Smooth muscle cell (in vitro differentiated cells): Measurements from ENCODE around the gene MT1M. TPM values are rescaled to one million over a fixed set of nuclear protein-coding genes. Genes with fewer than 3 reads are reported as not detected.

Experiments
- DNase-seq: peaks from one replicate; lab custom pipeline; 2025; ENCODE audit not compliant: unreplicated experiment; lab: John Stamatoyannopoulos, UW
- H2AFZ ChIP-seq: fragments of 200-600 bp; sonication (generic); 2 replicates; pipeline ENCODE4 v1.6.0; 2016; ENCODE audit warnings: antibody characterized with exemption, low read depth, mild to moderate bottlenecking
- H3F3A ChIP-seq: fragments of 200-600 bp; sonication (generic); 2 replicates; pipeline ENCODE4 v1.6.0; 2017; ENCODE audit warnings: antibody characterized with exemption, low read depth
- H3K27ac ChIP-seq: fragments of 200-600 bp; sonication (generic); 2 replicates; pipeline ENCODE4 v1.5.1; 2016; ENCODE audit warnings: low read depth, mild to moderate bottlenecking
- H3K27me3 ChIP-seq: fragments of 200-600 bp; sonication (generic); 2 replicates; pipeline ENCODE4 v1.6.1; 2016; ENCODE audit warnings: low read depth, mild to moderate bottlenecking
- H3K36me3 ChIP-seq: fragments of 200-600 bp; sonication (generic); 2 replicates; pipeline ENCODE4 v1.5.1; 2016; ENCODE audit warnings: low read depth
- H3K4me1 ChIP-seq: fragments of 200-600 bp; sonication (generic); 2 replicates; pipeline ENCODE4 v1.5.1; 2016; ENCODE audit warnings: low read depth
- H3K4me2 ChIP-seq: fragments of 200-600 bp; sonication (generic); 2 replicates; pipeline ENCODE4 v1.6.0; 2016; ENCODE audit warnings: mild to moderate bottlenecking
- H3K4me3 ChIP-seq: fragments of 200-600 bp; sonication (generic); 2 replicates; pipeline ENCODE4 v1.5.1; 2016; ENCODE audit warnings: mild to moderate bottlenecking
- H3K79me2 ChIP-seq: fragments of 200-600 bp; sonication (generic); 2 replicates; pipeline ENCODE4 v1.6.0; 2016; ENCODE audit warnings: low read depth, mild to moderate bottlenecking
- H3K9ac ChIP-seq: fragments of 200-600 bp; sonication (generic); 2 replicates; pipeline ENCODE4 v1.6.0; 2016; ENCODE audit warnings: low read depth
- H3K9me3 ChIP-seq: fragments of 200-600 bp; sonication (generic); replicated peaks from 2 replicates; pipeline ENCODE4 v1.5.1; 2016; ENCODE audit warnings: low read depth
- H4K20me1 ChIP-seq: fragments of 200-600 bp; sonication (generic); 2 replicates; pipeline ENCODE4 v1.6.0; 2016; ENCODE audit warnings: low read depth
- CTCF ChIP-seq: fragments of 200-600 bp; sonication (generic); IDR thresholded peaks from 2 replicates; pipeline ENCODE4 v1.5.1; 2017; ENCODE audit warnings: borderline replicate concordance, mild to moderate bottlenecking, antibody characterized with exemption; ENCODE audit not compliant: insufficient read depth, poor library complexity, severe bottlenecking
- WGBS: methylation state at CpG from one replicate; pipeline ENCODE4 v1.1.7; 2016; ENCODE audit warnings: low lambda C conversion rate; 5-methylcytosine and 5-hydroxymethylcytosine counted together
- polyA plus RNA-seq: library from polyadenylated mRNA; unstranded; fragments of >200 nt; fragmentation: Nextera tagmentation; extraction: Ambion mirVana; gene quantifications from 2 replicates; pipeline ENCODE4 v1.2.1, GENCODE V29; 2016
- total RNA-seq: library from RNA; depleted of rRNA; stranded (reverse); fragments of >200 nt; gene quantifications from 2 replicates; pipeline ENCODE4 v1.2.3, GENCODE V29; 2014

MT1M gene
- total and polyA plus RNA-seq, 2 experiments from 2014 or later: 0.19 TPM; not detected in 1

GRCh38 chr16:56641166-56641565, 8.7 kb downstream of the MT1M start:
- Histone ChIP-seq H3K9ac (no peak overlapping the region), H3F3A (no peaks in the 10 kb centered on the region), H4K20me1 (no peaks in the 10 kb centered on the region), H3K9me3 (no peaks in the 10 kb centered on the region), H3K27ac (no peak overlapping the region), H2AFZ (no peak overlapping the region), H3K4me3 (no peak overlapping the region), H3K79me2 (no peaks in the 10 kb centered on the region), H3K4me2 (no peak overlapping the region), H3K4me1 (peaks cover 10% of the 10 kb centered on the region), H3K36me3 (no peaks in the 10 kb centered on the region), H3K27me3 (peaks cover 100% of the 10 kb centered on the region)
- TF ChIP-seq CTCF: no peak
- no peak for DNase-seq
- WGBS: 66% methylated on average over 2 of the region's 2 CpGs

GRCh38 chr16:56643080-56643778, 10.8 kb downstream of the MT1M start:
- Histone ChIP-seq H3K9me3 (no peaks in the 10 kb centered on the region), H3K4me1 (peaks cover 5% of the 10 kb centered on the region), H2AFZ (no peak overlapping the region), H3K79me2 (no peaks in the 10 kb centered on the region), H3K4me2 (peak overlapping the region; percentile 54), H3K4me3 (peak overlapping the region; percentile 23), H3F3A (no peaks in the 10 kb centered on the region), H3K9ac (no peak overlapping the region), H3K27ac (no peak overlapping the region), H4K20me1 (no peaks in the 10 kb centered on the region), H3K27me3 (peaks cover 100% of the 10 kb centered on the region), H3K36me3 (no peaks in the 10 kb centered on the region)
- WGBS: 5% methylated on average over 42 of the region's 42 CpGs
- DNase-seq: no peak
- no peak for TF ChIP-seq CTCF

- WGBS: 73% methylated on average over 5 of the region's 5 CpGs
- H3K4me1 ChIP-seq: peaks cover 4% of the 10 kb centered on the region
- no peaks in the 10 kb centered on the region for H4K20me1 ChIP-seq
- H3F3A ChIP-seq: no peaks in the 10 kb centered on the region
- peak overlapping the region; percentile 23 for H3K4me3 ChIP-seq
- H2AFZ ChIP-seq: no peak overlapping the region
- H3K9me3 ChIP-seq: no peaks in the 10 kb centered on the region
- no peaks in the 10 kb centered on the region for H3K79me2 ChIP-seq
- H3K9ac ChIP-seq: no peak overlapping the region
- H3K27me3 ChIP-seq: peaks cover 100% of the 10 kb centered on the region
- no peak for TF ChIP-seq CTCF
- H3K27ac ChIP-seq: no peak overlapping the region
- H3K4me2 ChIP-seq: no peak overlapping the region
- no peaks in the 10 kb centered on the region for H3K36me3 ChIP-seq
- no peak for DNase-seq
Measured at GRCh38 chr16:56643833-56644232, 11.4 kb downstream of the MT1M start.

GRCh38 chr16:56645311-56645710, 12.9 kb downstream of the MT1M start:
- Histone ChIP-seq H2AFZ (no peak overlapping the region), H3K9ac (no peak overlapping the region), H3F3A (no peaks in the 10 kb centered on the region), H3K27me3 (peaks cover 100% of the 10 kb centered on the region), H3K4me2 (no peak overlapping the region), H3K79me2 (no peaks in the 10 kb centered on the region), H3K9me3 (no peaks in the 10 kb centered on the region), H3K27ac (no peak overlapping the region), H3K36me3 (no peaks in the 10 kb centered on the region), H3K4me3 (no peak overlapping the region), H4K20me1 (no peaks in the 10 kb centered on the region), H3K4me1 (peaks cover 4% of the 10 kb centered on the region)
- TF ChIP-seq CTCF: no peak
- WGBS: 44% methylated on average over 1 of the region's 1 CpG
- no peak for DNase-seq
